PC-9 (cell line): ENCODE measurements around the gene LMCD1. TPM values are rescaled to one million over a fixed set of nuclear protein-coding genes. Genes with fewer than 3 reads are reported as not detected.

Source experiments
- BruUV-seq: library from RNA; stranded (reverse); fragments of 400-500 nt; replicated peaks from 2 replicates; lab custom pipeline; 2021; lab: Mats Ljungman, UMichigan
- CTCF ChIA-PET: fragments of 300-600 bp; sonication (Branson Sonifier 250); formaldehyde crosslinking; loops from one replicate; lab custom pipeline; 2022; ENCODE audit warnings: antibody characterized with exemption; lab: Charles Lee
- POLR2A ChIA-PET: fragments of 300-600 bp; sonication (Branson Sonifier 250); formaldehyde crosslinking; loops from one replicate; lab custom pipeline; 2022; ENCODE audit warnings: antibody characterized with exemption; ENCODE audit not compliant: unreplicated experiment; lab: Charles Lee
- DNase-seq, 2 experiments: peaks; one replicate each; pipeline versions ENCODE4 v3.0.0 to v3.0.0-alpha.2; 2015 to 2022; ENCODE audit warnings: mixed read lengths in 1 of 2
- H2AFZ ChIP-seq: fragments of 200-600 bp; sonication (generic); 2 replicates; pipeline ENCODE4 v1.8.1; 2017; ENCODE audit warnings: antibody characterized with exemption
- H3F3A ChIP-seq: fragments of 200-600 bp; sonication (generic); 2 replicates; pipeline ENCODE4 v1.8.1; 2017; ENCODE audit warnings: antibody characterized with exemption, mild to moderate bottlenecking, low read depth; ENCODE audit not compliant: insufficient read depth
- H3K27ac ChIP-seq: fragments of 200-600 bp; sonication (generic); 2 replicates; pipeline ENCODE4 v1.6.1; 2016; ENCODE audit warnings: mixed run types
- H3K27me3 ChIP-seq: fragments of 200-600 bp; sonication (generic); 2 replicates; pipeline ENCODE4 v1.6.1; 2016; ENCODE audit warnings: low read depth, mixed run types; ENCODE audit not compliant: insufficient read depth
- H3K36me3 ChIP-seq: fragments of 200-600 bp; sonication (generic); 2 replicates; pipeline ENCODE4 v1.6.1; 2016; ENCODE audit warnings: low read depth, mixed run types
- H3K4me1 ChIP-seq: fragments of 200-600 bp; sonication (generic); replicated peaks from 2 replicates; pipeline ENCODE4 v1.6.1; 2016; ENCODE audit warnings: mixed run types; ENCODE audit not compliant: insufficient read depth
- H3K4me2 ChIP-seq: fragments of 200-600 bp; sonication (generic); 2 replicates; pipeline ENCODE4 v1.6.1; 2017; ENCODE audit warnings: mixed run types
- H3K4me3 ChIP-seq: fragments of 200-600 bp; sonication (generic); 2 replicates; pipeline ENCODE4 v1.6.1; 2016; ENCODE audit warnings: mixed run types
- H3K79me2 ChIP-seq: fragments of 200-600 bp; sonication (generic); 2 replicates; pipeline ENCODE4 v1.6.1; 2017; ENCODE audit warnings: low read depth, mixed run types
- H3K9me2 ChIP-seq: fragments of 200-600 bp; sonication (generic); 2 replicates; pipeline ENCODE4 v1.8.1; 2017; ENCODE audit warnings: mild to moderate bottlenecking; ENCODE audit not compliant: insufficient read depth
- H3K9me3 ChIP-seq: fragments of 200-600 bp; sonication (generic); 2 replicates; pipeline ENCODE4 v1.8.1; 2016; ENCODE audit warnings: low read depth; ENCODE audit not compliant: insufficient read depth
- H4K20me1 ChIP-seq: fragments of 200-600 bp; sonication (generic); 2 replicates; pipeline ENCODE4 v1.8.1; 2017; ENCODE audit not compliant: insufficient read depth
- EZH2 ChIP-seq: fragments of 200-600 bp; sonication (generic); IDR thresholded peaks from 2 replicates; pipeline ENCODE4 v1.8.0; 2017; ENCODE audit warnings: antibody characterized with exemption, low read depth
- intact Hi-C: fragments of 100-400 bp; cut with micrococcal nuclease; formaldehyde crosslinking; loops from one replicate; pipeline ENCODE4 v1.10.0; 2022; ENCODE audit not compliant: unreplicated experiment
- total RNA-seq: library from RNA; stranded (reverse); gene quantifications from 2 replicates; pipeline ENCODE4 v1.2.3, GENCODE V29; 2021
- TF ChIP-seq, protein P1 (sequence below): fragments of 200-600 bp; sonication (generic); conservative IDR thresholded peaks from 2 replicates; pipeline ENCODE4 v1.6.1; 2017; ENCODE audit warnings: mixed run types, antibody characterized with exemption, mild to moderate bottlenecking, moderate library complexity

The LMCD1 gene
- total RNA-seq, 1 experiment from 2014 or later: 10.3 TPM

DNA sequence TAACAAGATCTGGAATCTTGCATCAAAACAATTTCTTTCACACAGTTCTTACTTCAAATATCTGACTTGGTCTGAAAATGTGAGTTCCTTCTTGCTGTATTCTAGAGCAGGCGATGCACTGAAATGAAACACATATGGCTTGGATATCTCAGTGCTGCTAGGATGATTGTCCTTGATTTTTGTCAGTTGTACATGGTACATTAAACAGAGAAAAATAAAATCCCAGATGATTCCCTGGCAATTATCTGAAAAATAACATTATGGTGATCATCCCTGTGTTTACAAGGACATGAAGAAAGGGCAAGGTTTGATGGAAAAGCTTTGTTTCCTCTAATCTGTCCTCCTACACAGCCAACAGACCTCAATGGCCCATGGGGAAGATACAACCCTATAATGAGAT is 10.6 kb downstream of the LMCD1 start:
- Histone ChIP-seq H3K79me2 (no peaks in the 10 kb centered on the region), H3K27ac (no peak overlapping the region), H3K4me2 (no peak overlapping the region), H3F3A (no peaks in the 10 kb centered on the region), H3K9me3 (no peaks in the 10 kb centered on the region), H4K20me1 (no peaks in the 10 kb centered on the region), H3K27me3 (no peaks in the 10 kb centered on the region), H3K4me3 (no peak overlapping the region), H3K9me2 (no peaks in the 10 kb centered on the region), H3K4me1 (peaks cover 18% of the 10 kb centered on the region), H2AFZ (no peak overlapping the region), H3K36me3 (no peaks in the 10 kb centered on the region)
- TF ChIP-seq, protein P1, sequence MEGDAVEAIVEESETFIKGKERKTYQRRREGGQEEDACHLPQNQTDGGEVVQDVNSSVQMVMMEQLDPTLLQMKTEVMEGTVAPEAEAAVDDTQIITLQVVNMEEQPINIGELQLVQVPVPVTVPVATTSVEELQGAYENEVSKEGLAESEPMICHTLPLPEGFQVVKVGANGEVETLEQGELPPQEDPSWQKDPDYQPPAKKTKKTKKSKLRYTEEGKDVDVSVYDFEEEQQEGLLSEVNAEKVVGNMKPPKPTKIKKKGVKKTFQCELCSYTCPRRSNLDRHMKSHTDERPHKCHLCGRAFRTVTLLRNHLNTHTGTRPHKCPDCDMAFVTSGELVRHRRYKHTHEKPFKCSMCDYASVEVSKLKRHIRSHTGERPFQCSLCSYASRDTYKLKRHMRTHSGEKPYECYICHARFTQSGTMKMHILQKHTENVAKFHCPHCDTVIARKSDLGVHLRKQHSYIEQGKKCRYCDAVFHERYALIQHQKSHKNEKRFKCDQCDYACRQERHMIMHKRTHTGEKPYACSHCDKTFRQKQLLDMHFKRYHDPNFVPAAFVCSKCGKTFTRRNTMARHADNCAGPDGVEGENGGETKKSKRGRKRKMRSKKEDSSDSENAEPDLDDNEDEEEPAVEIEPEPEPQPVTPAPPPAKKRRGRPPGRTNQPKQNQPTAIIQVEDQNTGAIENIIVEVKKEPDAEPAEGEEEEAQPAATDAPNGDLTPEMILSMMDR: no peak
- TF ChIP-seq EZH2: no peak
- no peak for DNase-seq
- intact Hi-C loops: no loop called here
- POLR2A ChIA-PET: no interaction called here
- CTCF ChIA-PET: no interaction called here
- no TSS peak for BruUV-seq

DNA sequence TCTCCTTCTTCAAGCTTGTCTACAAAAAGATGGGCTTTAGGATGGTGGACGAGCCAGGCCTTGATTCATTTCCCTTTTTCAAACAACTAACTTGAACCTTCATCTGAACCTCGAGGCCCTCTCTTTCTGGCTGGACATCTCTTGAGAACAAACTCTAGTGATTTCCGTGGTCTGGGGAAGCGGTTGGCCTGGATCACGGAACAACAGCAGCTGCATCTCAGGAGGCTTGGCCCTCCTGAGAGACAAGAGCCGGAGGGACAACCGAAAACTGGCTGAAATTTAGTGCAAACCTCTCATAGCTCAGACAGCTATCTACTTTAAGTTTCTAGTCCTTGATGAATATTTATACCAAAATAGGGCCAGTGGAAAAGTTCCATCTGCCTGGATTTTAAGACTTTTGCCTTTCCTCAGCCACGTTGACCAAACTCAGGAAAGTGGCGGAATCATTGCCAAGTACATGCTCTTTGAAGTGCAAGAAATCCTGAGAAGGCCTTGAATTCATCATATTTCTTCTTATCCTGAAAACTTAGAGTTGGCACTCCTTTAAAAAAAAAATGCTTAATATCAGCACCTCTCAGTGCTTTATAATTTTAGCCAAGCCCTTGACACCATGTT is 14.5 kb downstream of the LMCD1 start:
- H3K9me3 ChIP-seq: no peaks in the 10 kb centered on the region
- no peaks in the 10 kb centered on the region for H3K27me3 ChIP-seq
- TF ChIP-seq, protein P1: no peak
- no peak for TF ChIP-seq EZH2
- no peaks in the 10 kb centered on the region for H3F3A ChIP-seq
- CTCF ChIA-PET: no interaction called here
- no peak overlapping the region for H3K27ac ChIP-seq
- no peak overlapping the region for H2AFZ ChIP-seq
- H3K4me3 ChIP-seq: no peak overlapping the region
- no peaks in the 10 kb centered on the region for H3K36me3 ChIP-seq
- no peaks in the 10 kb centered on the region for H3K4me1 ChIP-seq
- POLR2A ChIA-PET: no interaction called here
- DNase-seq: no peak
- no TSS peak for BruUV-seq
- H4K20me1 ChIP-seq: no peaks in the 10 kb centered on the region
- H3K4me2 ChIP-seq: no peak overlapping the region
- no peaks in the 10 kb centered on the region for H3K9me2 ChIP-seq
- no peaks in the 10 kb centered on the region for H3K79me2 ChIP-seq
- intact Hi-C loops: no loop called here

DNA sequence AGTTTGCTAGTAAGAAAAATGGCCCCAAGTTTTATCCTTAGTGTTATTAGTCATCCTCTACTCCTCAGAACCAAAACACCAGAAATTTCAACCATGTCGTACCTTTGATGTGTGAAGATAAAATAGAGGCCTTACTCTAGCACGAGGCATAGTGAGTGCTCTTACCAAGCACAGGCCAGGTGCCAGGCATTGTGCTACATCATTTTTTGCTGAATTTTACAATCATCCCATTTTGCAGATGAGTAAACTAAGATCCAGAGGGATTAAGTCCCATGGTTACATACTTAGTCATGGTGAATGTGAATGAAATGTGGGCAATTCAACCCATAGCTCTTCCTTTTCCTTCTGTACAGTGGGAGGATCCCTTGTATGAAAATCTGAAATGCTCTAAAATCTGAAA is 15.2 kb downstream of the LMCD1 start:
- Histone ChIP-seq H3K27ac (no peak overlapping the region), H4K20me1 (no peaks in the 10 kb centered on the region), H3K36me3 (no peaks in the 10 kb centered on the region), H3F3A (no peaks in the 10 kb centered on the region), H3K4me3 (no peak overlapping the region), H3K9me2 (no peaks in the 10 kb centered on the region), H2AFZ (no peak overlapping the region), H3K4me1 (no peaks in the 10 kb centered on the region), H3K27me3 (no peaks in the 10 kb centered on the region), H3K79me2 (no peaks in the 10 kb centered on the region), H3K9me3 (no peaks in the 10 kb centered on the region), H3K4me2 (no peak overlapping the region)
- TF ChIP-seq EZH2: no peak
- TF ChIP-seq, protein P1: no peak
- POLR2A ChIA-PET: no interaction called here
- no peak for DNase-seq
- intact Hi-C loops: no loop called here
- CTCF ChIA-PET: no interaction called here
- no TSS peak for BruUV-seq
